SK-N-SH treated with all-trans-retinoic acid at 6 μM for 48 hours (cell line): ENCODE measurements around the gene TMEM82.

ENCODE experiments used
- ATAC-seq: fragments of 200-7000 bp; cut with Tn5 transposase; 3 replicates; pipeline ENCODE4 v1.9.1; 2020; ENCODE audit warnings: mild to moderate bottlenecking, moderate library complexity
- ARNTL ChIP-seq: fragments of 450-650 bp; formaldehyde crosslinking; IDR thresholded peaks from 2 replicates; pipeline ENCODE4 v1.5.0; 2020; ENCODE audit warnings: low read depth, mild to moderate bottlenecking, moderate library complexity, borderline replicate concordance
- BACH2 ChIP-seq: fragments of 250-450 bp; sonication (Bioruptor Pico); IDR thresholded peaks from 2 replicates; pipeline ENCODE4 v1.9.0; 2021; ENCODE audit warnings: mild to moderate bottlenecking, borderline replicate concordance
- CSDC2 ChIP-seq: fragments of 250-450 bp; sonication (Bioruptor Pico); IDR thresholded peaks from 2 replicates; pipeline ENCODE4 v1.5.0; 2020; ENCODE audit warnings: mild to moderate bottlenecking, moderate library complexity
- CSRNP3 ChIP-seq: fragments of 250-450 bp; sonication (Bioruptor Pico); IDR thresholded peaks from 2 replicates; pipeline ENCODE4 v1.5.1; 2021; ENCODE audit warnings: mild to moderate bottlenecking, moderate library complexity
- ESRRG ChIP-seq: fragments of 250-450 bp; sonication (Bioruptor Pico); IDR thresholded peaks from 2 replicates; pipeline ENCODE4 v1.6.1; 2021; ENCODE audit warnings: mild to moderate bottlenecking
- GLIS3 ChIP-seq: fragments of 250-450 bp; sonication (Bioruptor Pico); IDR thresholded peaks from 2 replicates; pipeline ENCODE4 v1.5.0; 2020; ENCODE audit warnings: mild to moderate bottlenecking, moderate library complexity
- ISL1 ChIP-seq: fragments of 250-450 bp; sonication (Bioruptor Pico); IDR thresholded peaks from 2 replicates; pipeline ENCODE4 v2.1.2; 2022; ENCODE audit warnings: mild to moderate bottlenecking, moderate library complexity
- OSR1 ChIP-seq: fragments of 250-450 bp; sonication (Bioruptor Pico); IDR thresholded peaks from 2 replicates; pipeline ENCODE4 v1.8.0; 2022; ENCODE audit warnings: moderate library complexity, mild to moderate bottlenecking, inconsistent platforms
- PATZ1 ChIP-seq: fragments of 250-450 bp; sonication (Bioruptor Pico); IDR thresholded peaks from 2 replicates; pipeline ENCODE4 v1.8.0; 2020; ENCODE audit warnings: mild to moderate bottlenecking, moderate library complexity, borderline replicate concordance
- POU6F1 ChIP-seq: fragments of 250-450 bp; sonication (Bioruptor Pico); IDR thresholded peaks from 2 replicates; pipeline ENCODE4 v1.8.0; 2021; ENCODE audit warnings: low read depth, mild to moderate bottlenecking, moderate library complexity, borderline replicate concordance
- PPARA ChIP-seq: fragments of 250-450 bp; sonication (Bioruptor Pico); IDR thresholded peaks from 2 replicates; pipeline ENCODE4 v1.5.0; 2020; ENCODE audit warnings: mild to moderate bottlenecking, borderline replicate concordance
- RARB ChIP-seq: fragments of 250-450 bp; sonication (Bioruptor Pico); IDR thresholded peaks from 2 replicates; pipeline ENCODE4 v1.8.0; 2021; ENCODE audit warnings: mild to moderate bottlenecking, moderate library complexity
- SNAI2 ChIP-seq: fragments of 250-450 bp; sonication (Bioruptor Pico); IDR thresholded peaks from 2 replicates; pipeline ENCODE4 v1.5.0; 2020; ENCODE audit warnings: mild to moderate bottlenecking, moderate library complexity
- TCF4 ChIP-seq: fragments of 250-450 bp; sonication (Bioruptor Pico); IDR thresholded peaks from 2 replicates; pipeline ENCODE4 v1.8.0; 2021; ENCODE audit warnings: mild to moderate bottlenecking, moderate library complexity, borderline replicate concordance
- TOX ChIP-seq: fragments of 250-450 bp; sonication (Bioruptor Pico); IDR thresholded peaks from 2 replicates; pipeline ENCODE4 v1.8.0; 2021; ENCODE audit warnings: mild to moderate bottlenecking, moderate library complexity, borderline replicate concordance
- ZC3H10 ChIP-seq: fragments of 250-450 bp; sonication (Bioruptor Pico); IDR thresholded peaks from 2 replicates; pipeline ENCODE4 v1.5.1; 2021; ENCODE audit warnings: mild to moderate bottlenecking, moderate library complexity
- ZFP3 ChIP-seq: fragments of 250-450 bp; sonication (Bioruptor Pico); IDR thresholded peaks from 2 replicates; pipeline ENCODE4 v1.5.0; 2020; ENCODE audit warnings: mild to moderate bottlenecking, moderate library complexity
- ZFP30 ChIP-seq: fragments of 450-650 bp; formaldehyde crosslinking; IDR thresholded peaks from 2 replicates; pipeline ENCODE4 v1.5.0; 2022; ENCODE audit warnings: mild to moderate bottlenecking, moderate library complexity
- ZNF565 ChIP-seq: fragments of 450-650 bp; formaldehyde crosslinking; conservative IDR thresholded peaks from 2 replicates; pipeline ENCODE4 v1.5.0; 2020; ENCODE audit warnings: low read depth, mild to moderate bottlenecking, moderate library complexity
- ZNF70 ChIP-seq: fragments of 450-650 bp; formaldehyde crosslinking; IDR thresholded peaks from 2 replicates; pipeline ENCODE4 v1.5.0; 2020; ENCODE audit warnings: mild to moderate bottlenecking, moderate library complexity
- TF ChIP-seq, protein P1 (sequence below): fragments of 250-450 bp; sonication (Bioruptor Pico); IDR thresholded peaks from 2 replicates; pipeline ENCODE4 v1.5.0; 2020; ENCODE audit warnings: mild to moderate bottlenecking, moderate library complexity

Gene TMEM82

GRCh38 chr1:15737324-15738319, 4.7 kb upstream of the TMEM82 start:
- ATAC-seq: no peak
- TF ChIP-seq ZFP30 (no peak), ZFP3 (CRISPR knock-in tag) (no peak), TCF4 (CRISPR knock-in tag) (no peak), ARNTL (CRISPR knock-in tag) (no peak), BACH2 (CRISPR knock-in tag) (no peak), ZC3H10 (no peak), ZNF565 (no peak), POU6F1 (no peak), TOX (CRISPR knock-in tag) (no peak), ISL1 (CRISPR knock-in tag) (no peak), ESRRG (CRISPR knock-in tag) (no peak), SNAI2 (CRISPR knock-in tag) (no peak), ZNF70 (CRISPR knock-in tag) (no peak)
- TF ChIP-seq, protein P1, sequence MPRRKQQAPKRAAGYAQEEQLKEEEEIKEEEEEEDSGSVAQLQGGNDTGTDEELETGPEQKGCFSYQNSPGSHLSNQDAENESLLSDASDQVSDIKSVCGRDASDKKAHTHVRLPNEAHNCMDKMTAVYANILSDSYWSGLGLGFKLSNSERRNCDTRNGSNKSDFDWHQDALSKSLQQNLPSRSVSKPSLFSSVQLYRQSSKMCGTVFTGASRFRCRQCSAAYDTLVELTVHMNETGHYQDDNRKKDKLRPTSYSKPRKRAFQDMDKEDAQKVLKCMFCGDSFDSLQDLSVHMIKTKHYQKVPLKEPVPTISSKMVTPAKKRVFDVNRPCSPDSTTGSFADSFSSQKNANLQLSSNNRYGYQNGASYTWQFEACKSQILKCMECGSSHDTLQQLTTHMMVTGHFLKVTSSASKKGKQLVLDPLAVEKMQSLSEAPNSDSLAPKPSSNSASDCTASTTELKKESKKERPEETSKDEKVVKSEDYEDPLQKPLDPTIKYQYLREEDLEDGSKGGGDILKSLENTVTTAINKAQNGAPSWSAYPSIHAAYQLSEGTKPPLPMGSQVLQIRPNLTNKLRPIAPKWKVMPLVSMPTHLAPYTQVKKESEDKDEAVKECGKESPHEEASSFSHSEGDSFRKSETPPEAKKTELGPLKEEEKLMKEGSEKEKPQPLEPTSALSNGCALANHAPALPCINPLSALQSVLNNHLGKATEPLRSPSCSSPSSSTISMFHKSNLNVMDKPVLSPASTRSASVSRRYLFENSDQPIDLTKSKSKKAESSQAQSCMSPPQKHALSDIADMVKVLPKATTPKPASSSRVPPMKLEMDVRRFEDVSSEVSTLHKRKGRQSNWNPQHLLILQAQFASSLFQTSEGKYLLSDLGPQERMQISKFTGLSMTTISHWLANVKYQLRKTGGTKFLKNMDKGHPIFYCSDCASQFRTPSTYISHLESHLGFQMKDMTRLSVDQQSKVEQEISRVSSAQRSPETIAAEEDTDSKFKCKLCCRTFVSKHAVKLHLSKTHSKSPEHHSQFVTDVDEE (CRISPR knock-in tag): no peak

- TF ChIP-seq TCF4 (CRISPR knock-in tag): peak; percentile 75; the same call in 1 of the 2 replicates
- TF ChIP-seq CSDC2 (CRISPR knock-in tag): no peak
- TF ChIP-seq BACH2 (CRISPR knock-in tag): no peak
- no peak for TF ChIP-seq GLIS3 (CRISPR knock-in tag)
- TF ChIP-seq ARNTL (CRISPR knock-in tag): no peak
- TF ChIP-seq, all 23 proteins: peak for 1
- ATAC-seq: no peak; the same call in 2 of the 3 replicates
Observed at GRCh38 chr1:15738416-15739113, 3.7 kb upstream of the TMEM82 start.

GRCh38 chr1:15739259-15739658, 3.0 kb upstream of the TMEM82 start:
- no peak for TF ChIP-seq RARB (CRISPR knock-in tag)
- no peak for TF ChIP-seq ZNF565
- TF ChIP-seq TCF4 (CRISPR knock-in tag): no peak
- TF ChIP-seq ZC3H10: no peak
- no peak for TF ChIP-seq SNAI2 (CRISPR knock-in tag)
- TF ChIP-seq PATZ1: no peak
- no peak for TF ChIP-seq TOX (CRISPR knock-in tag)
- no peak for TF ChIP-seq ARNTL (CRISPR knock-in tag)

DNA sequence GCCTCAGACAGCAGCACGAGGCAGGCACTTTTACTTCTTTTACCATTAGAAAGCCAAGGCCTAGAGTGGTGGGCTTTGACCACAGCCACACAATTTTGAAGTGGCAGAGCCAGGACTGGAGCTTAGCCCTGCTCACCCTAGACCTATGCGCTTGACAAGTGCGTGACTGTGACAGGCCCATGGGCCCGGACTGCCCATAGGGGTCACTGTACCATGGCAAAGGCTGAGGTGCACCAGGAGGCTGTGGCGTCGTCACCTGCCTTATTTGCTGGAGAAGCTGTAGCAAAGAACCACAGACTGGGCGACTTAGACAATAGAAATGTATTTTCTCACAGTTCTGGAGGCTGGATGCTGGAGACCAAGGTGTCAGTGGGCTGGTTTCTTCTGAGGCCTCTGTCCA, 2.6 kb upstream of the TMEM82 start:
- ATAC-seq: no peak; the same call in 2 of the 3 replicates
- TF ChIP-seq PPARA (no peak), OSR1 (CRISPR knock-in tag) (no peak), POU6F1 (no peak), RARB (CRISPR knock-in tag) (no peak), TCF4 (CRISPR knock-in tag) (no peak), ARNTL (CRISPR knock-in tag) (no peak), CSRNP3 (CRISPR knock-in tag) (no peak), GLIS3 (CRISPR knock-in tag) (no peak)
- TF ChIP-seq, protein P1 (CRISPR knock-in tag): no peak

More at GRCh38 chr1:15739259-15739658, 3.0 kb upstream of the TMEM82 start:
- no peak for ATAC-seq
